Panc1 (cell line): Measurements from ENCODE around the gene PTPRE. TPM values are rescaled to one million over a fixed set of nuclear protein-coding genes. Genes with fewer than 3 reads are reported as not detected.

Experiments
- ATAC-seq: fragments of 200-7000 bp; cut with Tn5 transposase; 2 replicates; pipeline ENCODE4 v1.9.1; 2020; ENCODE audit warnings: mild to moderate bottlenecking, moderate library complexity
- BruUV-seq: library from RNA; stranded (reverse); fragments of 400-500 nt; replicated peaks from 2 replicates; lab custom pipeline; 2021; lab: Mats Ljungman, UMichigan
- CTCF ChIA-PET: fragments of 300-600 bp; sonication (Branson Sonifier 250); formaldehyde crosslinking; loops from one replicate; lab custom pipeline; 2022; ENCODE audit warnings: antibody characterized with exemption; lab: Charles Lee
- POLR2A ChIA-PET: fragments of 300-600 bp; sonication (Branson Sonifier 250); formaldehyde crosslinking; loops from one replicate; lab custom pipeline; 2022; ENCODE audit warnings: antibody characterized with exemption; lab: Charles Lee
- DNase-seq: peaks from one replicate; pipeline ENCODE4 v3.0.0-alpha.2; 2010; ENCODE audit warnings: low read depth, low spot score
- H3K27ac ChIP-seq: 2 replicates; pipeline ENCODE4 v1.5.1; 2011; ENCODE audit warnings: mild to moderate bottlenecking, low read length, inconsistent platforms
- H3K27me3 ChIP-seq: fragments of 200-500 bp; sonication (Bioruptor generic); 2 replicates; pipeline ENCODE4 v1.6.0; 2014; ENCODE audit warnings: low read length, inconsistent platforms; ENCODE audit not compliant: control insufficient read depth, insufficient read depth
- H3K36me3 ChIP-seq: fragments of 200-500 bp; sonication (Bioruptor generic); 2 replicates; pipeline ENCODE4 v1.5.1; 2014; ENCODE audit warnings: inconsistent platforms, mild to moderate bottlenecking, low read length, moderate library complexity; ENCODE audit not compliant: control insufficient read depth, insufficient read depth
- H3K4me1 ChIP-seq: 2 replicates; pipeline ENCODE4 v1.5.1; 2011; ENCODE audit warnings: inconsistent platforms, mild to moderate bottlenecking, low read length, moderate library complexity; ENCODE audit not compliant: control insufficient read depth, insufficient read depth
- H3K4me3 ChIP-seq, 2 experiments: 2 replicates each; pipeline ENCODE4 v1.5.1; 2011 to 2012; ENCODE audit warnings: low read depth in 2 of 2, low read length in 2 of 2, mild to moderate bottlenecking in 2 of 2, inconsistent platforms in 1 of 2, moderate library complexity in 1 of 2
- H3K9me3 ChIP-seq: fragments of 200-500 bp; sonication (Bioruptor generic); 2 replicates; pipeline ENCODE4 v1.5.1; 2014; ENCODE audit warnings: low read depth, mild to moderate bottlenecking, inconsistent platforms, low read length, moderate library complexity; ENCODE audit not compliant: control insufficient read depth, insufficient read depth
- CTCF ChIP-seq: fragments of 450-650 bp; IDR thresholded peaks from 2 replicates; pipeline ENCODE4 v1.5.1; 2017; ENCODE audit warnings: mild to moderate bottlenecking
- POLR2AphosphoS5 ChIP-seq: IDR thresholded peaks from 2 replicates; pipeline ENCODE4 v1.6.1; 2012; ENCODE audit warnings: mild to moderate bottlenecking, low read depth, low read length, moderate library complexity
- REST ChIP-seq, 2 experiments: IDR thresholded peaks; 2 replicates each; pipeline ENCODE4 v1.6.1; 2011 to 2012; ENCODE audit warnings: low read depth in 2 of 2, control low read depth in 1 of 2, low read length in 1 of 2, mild to moderate bottlenecking in 1 of 2, moderate library complexity in 1 of 2; ENCODE audit not compliant: insufficient read depth in 1 of 2
- SIN3A ChIP-seq: IDR thresholded peaks from 2 replicates; pipeline ENCODE4 v1.6.1; 2012; ENCODE audit warnings: low read depth, mild to moderate bottlenecking, low read length, moderate library complexity, borderline replicate concordance; ENCODE audit not compliant: insufficient read depth
- TCF7L2 ChIP-seq: IDR thresholded peaks from 2 replicates; pipeline ENCODE4 v1.6.1; 2011; ENCODE audit warnings: mild to moderate bottlenecking, low read depth, low read length, inconsistent platforms
- in situ Hi-C: cut with HindIII; loops from 2 replicates; pipeline ENCODE4 v1.10.0; 2016; ENCODE audit warnings: low sequenced_read_pairs, low pct_unique_long_range_greater_than_20kb
- intact Hi-C: fragments of 100-400 bp; cut with micrococcal nuclease; formaldehyde crosslinking; loops from one replicate; pipeline ENCODE4 v1.10.0; 2022; ENCODE audit not compliant: unreplicated experiment
- total RNA-seq: library from RNA; stranded (reverse); gene quantifications from one replicate; pipeline ENCODE4 v1.2.1, GENCODE V29; 2021; ENCODE audit not compliant: unreplicated experiment

PTPRE gene
- total RNA-seq, 1 experiment from 2014 or later = 0.44 TPM

- Histone ChIP-seq H3K4me3 (no peak overlapping the region), H3K9me3 (no peaks in the 10 kb centered on the region), H3K27ac (no peak overlapping the region), H3K4me1 (no peaks in the 10 kb centered on the region), H3K27me3 (peaks cover 9% of the 10 kb centered on the region), H3K36me3 (no peaks in the 10 kb centered on the region)
- POLR2A ChIA-PET = no interaction called here
- intact Hi-C loops = no loop called here
- in situ Hi-C loops = no loop called here
- DNase-seq (no peak), ATAC-seq (no peak)
- CTCF ChIA-PET = no interaction called here
- BruUV-seq = no TSS peak
- TF ChIP-seq TCF7L2 (no peak), SIN3A (no peak), POLR2AphosphoS5 (no peak), CTCF (no peak), REST (IDR thresholded peaks at IDR 0.05; ENCODE audit: insufficient read depth in 1 of 2, low read depth in 2 of 2, low read length in 1 of 2) (no peak)
Measured at GRCh38 chr10:128022261-128023196, 115.6 kb downstream of the PTPRE start.

GRCh38 chr10:128024426-128024825 is 117.5 kb downstream of the PTPRE start:
- no TSS peak for BruUV-seq
- CTCF ChIA-PET = no interaction called here
- in situ Hi-C loops (no loop called here), intact Hi-C loops (no loop called here)
- ATAC-seq (no peak), DNase-seq (no peak)
- no peak overlapping the region for H3K27ac ChIP-seq
- no peaks in the 10 kb centered on the region for H3K36me3 ChIP-seq
- POLR2A ChIA-PET = no interaction called here
- TF ChIP-seq POLR2AphosphoS5 (no peak), TCF7L2 (no peak), REST (IDR thresholded peaks at IDR 0.05; ENCODE audit: insufficient read depth in 1 of 2, low read depth in 2 of 2, low read length in 1 of 2) (no peak), CTCF (no peak), SIN3A (no peak)
- H3K27me3 ChIP-seq = peaks cover 4% of the 10 kb centered on the region; the same call in 1 of the 2 replicates
- no peaks in the 10 kb centered on the region for H3K9me3 ChIP-seq
- no peaks in the 10 kb centered on the region for H3K4me1 ChIP-seq
- no peak overlapping the region for H3K4me3 ChIP-seq
